DMS114 treated with DMSO at 0.1 percent for 48 hours (cell line): ENCODE measurements around the gene OR52B2.
"Not testable (repeated sequence)": the region's sequence is repeated elsewhere in the genome, so short reads cannot be mapped to it uniquely, and the experiment has no call there.

Experiments used
- DNase-seq: peaks from one replicate; lab custom pipeline; 2025; ENCODE audit not compliant: unreplicated experiment; lab: John Stamatoyannopoulos, UW

Gene OR52B2

GRCh38 chr11:6156628-6157359, 13.3 kb downstream of the OR52B2 start:
- no peak for DNase-seq

GRCh38 chr11:6152126-6152525, 18.0 kb downstream of the OR52B2 start:
- DNase-seq, result no peak

GRCh38 chr11:6151117-6151516, 19.0 kb downstream of the OR52B2 start:
- no peak for DNase-seq

GRCh38 chr11:6143737-6144136, 26.4 kb downstream of the OR52B2 start:
- not testable (repeated sequence) for DNase-seq

- no peak for DNase-seq
These were observed 27.2 kb downstream of the OR52B2 start for GRCh38 chr11:6142936-6143335.

GRCh38 chr11:6135936-6136335, 34.2 kb downstream of the OR52B2 start:
- DNase-seq, result not testable (repeated sequence)

GRCh38 chr11:6132431-6132830, 37.7 kb downstream of the OR52B2 start:
- no peak for DNase-seq

- no peak for DNase-seq
These were observed 40.5 kb downstream of the OR52B2 start for GRCh38 chr11:6129635-6130034.

GRCh38 chr11:6129011-6129410, 41.1 kb downstream of the OR52B2 start:
- no peak for DNase-seq

- DNase-seq, result no peak
These were observed 42.2 kb downstream of the OR52B2 start for GRCh38 chr11:6127881-6128280.

- no peak for DNase-seq
These were observed 45.9 kb downstream of the OR52B2 start for GRCh38 chr11:6124245-6124644.
